Hematopoietic multipotent progenitor cell treated with erythropoietin and hydrocortisone succinate and interleukin-3 and kit ligand, for 17 days (in vitro differentiated cells): ENCODE results near the gene TJP2.
"Not testable (repeated sequence)": the region's sequence is repeated elsewhere in the genome, so short reads cannot be mapped to it uniquely, and the experiment has no call there.

Experiments used
- DNase-seq: peaks from one replicate; pipeline ENCODE4 v3.0.0-alpha.2; 2015; ENCODE audit warnings: low spot score

TJP2 gene

DNA sequence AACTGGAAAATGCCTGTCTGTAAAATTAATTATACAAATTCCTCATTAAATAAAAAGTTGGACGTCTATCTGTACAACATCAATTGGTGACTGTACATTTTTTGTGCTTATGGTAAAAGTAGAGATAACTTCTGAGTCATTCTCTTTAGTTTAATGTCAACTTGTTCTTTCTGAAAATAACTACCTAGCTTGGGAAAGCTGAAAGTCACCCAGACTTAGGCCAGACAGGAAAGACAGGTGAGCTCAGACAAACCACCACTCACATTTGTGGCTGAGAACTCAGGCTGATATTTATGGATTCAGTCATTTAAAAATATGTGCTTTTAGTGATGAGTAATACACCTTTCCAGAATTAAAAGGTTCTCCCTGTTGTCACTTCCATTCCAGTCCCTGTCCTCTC, 119.1 kb downstream of the TJP2 start:
- no peak for DNase-seq

DNA sequence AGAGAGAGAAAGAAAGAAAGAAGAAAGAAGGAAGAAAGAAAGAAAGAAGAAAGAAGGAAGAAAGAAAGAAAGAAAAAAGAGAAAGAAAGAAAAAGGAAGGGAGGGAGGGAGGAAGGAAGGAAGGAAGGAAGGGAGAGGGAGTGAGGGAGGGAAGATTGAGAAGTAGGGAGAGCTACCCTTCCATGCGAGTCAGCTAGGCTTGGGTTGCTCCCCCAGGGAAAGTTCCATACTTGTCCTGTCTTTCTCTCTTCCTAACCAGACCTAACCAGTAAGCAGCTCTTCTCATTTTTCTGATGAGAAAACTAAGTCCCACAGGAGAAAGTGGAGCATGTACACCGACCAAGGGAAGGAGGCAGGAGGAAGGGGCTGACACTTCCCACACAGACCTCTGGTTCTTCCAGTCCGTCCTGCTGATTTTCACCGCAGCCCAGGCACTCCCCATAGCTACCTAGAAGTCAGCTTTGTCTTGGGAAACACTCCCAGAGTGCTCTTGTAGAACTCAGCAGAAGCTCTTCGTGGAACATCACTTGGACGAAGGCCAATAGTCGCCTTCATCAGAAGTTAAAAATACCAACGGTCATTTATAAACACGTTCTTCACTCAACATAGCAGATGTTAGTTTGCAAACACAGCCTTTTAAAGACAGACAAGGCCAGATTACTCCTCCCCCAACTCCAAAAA, 121.9 kb downstream of the TJP2 start:
- no peak for DNase-seq

DNA sequence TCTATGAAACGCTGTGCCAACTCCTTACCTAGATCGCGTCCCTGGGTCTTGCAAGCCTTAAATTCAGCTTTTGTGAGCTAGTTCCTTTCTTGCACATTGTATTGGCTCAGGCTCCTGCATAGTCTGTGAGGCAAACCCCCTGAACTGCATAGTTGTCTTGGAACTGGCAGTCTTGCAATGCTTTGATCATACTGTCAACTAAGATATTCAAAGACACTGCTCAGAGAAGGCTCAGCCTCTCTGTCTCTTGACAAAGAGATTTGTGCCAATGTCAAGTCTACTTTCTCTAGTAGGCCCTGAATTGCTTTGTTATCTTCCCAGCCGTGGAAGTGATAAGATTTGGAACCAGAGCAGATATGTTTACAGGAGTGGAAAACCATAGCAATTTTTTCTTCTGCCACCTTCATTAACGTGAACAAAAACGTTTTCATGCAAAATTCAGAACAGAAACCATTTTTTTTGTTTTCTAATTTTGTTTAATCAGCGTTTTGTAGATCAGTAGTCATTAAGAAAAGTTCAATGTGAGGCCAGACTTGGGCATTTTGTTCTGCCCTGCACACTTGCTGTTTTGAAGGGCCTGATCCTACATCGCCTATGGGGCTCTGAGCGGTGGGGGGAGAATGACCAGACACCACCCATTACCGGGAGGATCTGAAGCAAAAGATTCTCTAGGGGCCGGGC, 123.4 kb downstream of the TJP2 start:
- DNase-seq: no peak

GRCh38 chr9:69299315-69299714, 125.2 kb downstream of the TJP2 start:
- no peak for DNase-seq

DNA sequence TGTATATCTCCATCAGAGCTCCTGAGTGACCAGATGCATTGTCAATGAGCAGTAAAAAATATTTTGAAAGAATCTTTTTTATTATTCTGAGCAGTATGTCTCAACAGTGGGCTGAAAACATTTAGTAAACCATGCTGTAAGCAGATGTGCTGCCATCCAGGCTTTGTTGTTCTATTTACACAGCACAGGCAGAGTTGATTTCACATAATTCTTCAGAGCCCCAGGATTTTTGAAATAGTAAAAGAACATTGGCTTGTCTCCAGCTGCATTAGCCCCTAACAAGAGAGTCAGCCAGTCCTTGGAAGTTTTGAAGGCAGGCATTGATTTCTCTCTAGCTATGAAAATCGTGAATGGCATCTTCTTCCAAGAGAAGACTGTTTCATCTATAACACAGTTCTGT, 125.7 kb downstream of the TJP2 start:
- DNase-seq: no peak

- no peak for DNase-seq
Measured at GRCh38 chr9:69303331-69303730, 129.3 kb downstream of the TJP2 start.

- not testable (repeated sequence) for DNase-seq
Measured at GRCh38 chr9:69306895-69307445, 132.9 kb downstream of the TJP2 start.

DNA sequence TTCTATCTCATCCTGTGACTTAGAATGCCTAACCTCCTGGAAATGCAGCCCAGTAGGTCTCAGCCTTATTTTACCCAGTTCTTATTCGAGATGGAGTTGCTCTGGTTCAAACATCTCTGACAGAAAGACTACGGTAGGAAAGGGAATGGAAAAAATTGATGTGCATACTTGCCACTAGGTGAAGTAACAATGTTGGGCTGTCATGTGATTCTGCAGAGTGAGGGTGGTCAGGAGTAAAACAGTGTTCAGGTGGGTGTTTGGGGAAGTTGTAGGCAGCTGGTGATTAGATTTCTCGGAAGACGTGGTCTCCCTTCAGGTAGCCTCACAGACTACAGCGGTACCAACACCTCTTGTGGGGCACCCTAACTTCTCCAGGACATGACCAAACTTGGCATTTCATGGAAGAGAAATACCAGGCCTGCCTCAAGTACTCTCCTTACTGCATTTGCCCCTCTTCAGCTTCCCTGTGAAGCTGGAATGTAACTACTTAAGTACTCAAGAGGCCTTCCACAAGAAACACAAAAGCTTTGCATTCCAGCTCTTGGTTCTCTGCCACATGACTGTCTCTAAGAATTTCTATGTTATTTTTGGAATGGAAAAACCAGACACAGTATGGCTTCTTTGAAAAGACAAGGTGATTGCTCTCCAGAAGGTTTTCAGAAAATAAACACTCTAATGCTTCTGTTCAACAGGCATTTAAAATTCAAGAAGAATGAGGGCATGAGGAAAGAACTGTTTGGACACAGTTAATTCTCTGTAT, 133.5 kb downstream of the TJP2 start:
- no peak for DNase-seq

DNA sequence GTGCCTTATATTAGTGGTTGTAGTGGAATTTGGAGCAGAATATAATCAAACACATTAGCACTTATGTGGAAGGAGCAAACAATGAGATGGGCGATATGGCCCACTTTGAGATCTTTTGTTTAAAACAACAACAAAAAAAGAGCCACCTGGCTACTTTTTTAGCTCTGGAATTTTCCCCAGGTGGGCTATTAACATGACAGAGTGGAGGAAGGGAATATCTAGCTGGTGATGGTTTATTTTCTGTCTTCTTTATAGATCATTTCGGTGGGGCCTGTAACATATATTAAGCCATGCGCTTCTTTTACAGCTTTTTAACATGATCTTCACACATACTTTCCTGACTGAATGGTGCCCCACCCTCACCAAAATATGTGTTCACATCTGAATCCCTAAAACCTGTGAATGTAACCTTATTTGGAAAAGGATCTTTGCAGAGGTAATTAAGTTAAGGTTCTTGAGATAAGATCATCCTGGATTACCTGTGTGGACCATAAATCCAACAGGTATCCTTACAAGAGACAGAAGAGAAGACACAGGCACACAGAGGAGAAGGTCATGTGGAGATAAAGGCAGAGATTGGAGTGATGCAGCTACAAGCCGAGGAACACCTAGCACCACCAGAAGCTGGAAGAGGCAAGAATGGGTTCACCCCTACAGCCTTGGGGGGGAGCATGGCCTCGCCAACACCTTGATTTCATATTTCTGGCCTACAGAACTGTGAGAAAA, 134.3 kb downstream of the TJP2 start:
- DNase-seq: no peak

DNA sequence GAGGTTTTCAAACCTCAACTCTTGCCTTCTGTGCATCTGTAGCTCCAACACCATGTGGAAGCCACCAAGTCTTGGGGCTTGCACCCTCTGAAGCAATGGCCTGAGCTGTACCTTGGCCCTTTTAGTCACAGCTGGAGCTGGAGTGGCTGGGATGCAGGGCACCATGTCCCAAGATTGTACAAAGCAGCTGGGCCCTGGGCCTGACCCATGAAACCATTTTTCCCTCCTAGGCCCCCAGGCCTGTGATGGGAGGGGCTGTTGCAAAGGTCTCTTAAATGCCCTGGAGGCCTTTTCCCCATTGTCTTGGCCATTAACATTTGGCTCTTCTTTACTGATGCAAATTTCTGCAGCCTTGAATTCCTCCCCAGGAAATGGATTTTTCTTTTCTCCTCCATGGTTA, 139.1 kb downstream of the TJP2 start:
- no peak for DNase-seq

DNA sequence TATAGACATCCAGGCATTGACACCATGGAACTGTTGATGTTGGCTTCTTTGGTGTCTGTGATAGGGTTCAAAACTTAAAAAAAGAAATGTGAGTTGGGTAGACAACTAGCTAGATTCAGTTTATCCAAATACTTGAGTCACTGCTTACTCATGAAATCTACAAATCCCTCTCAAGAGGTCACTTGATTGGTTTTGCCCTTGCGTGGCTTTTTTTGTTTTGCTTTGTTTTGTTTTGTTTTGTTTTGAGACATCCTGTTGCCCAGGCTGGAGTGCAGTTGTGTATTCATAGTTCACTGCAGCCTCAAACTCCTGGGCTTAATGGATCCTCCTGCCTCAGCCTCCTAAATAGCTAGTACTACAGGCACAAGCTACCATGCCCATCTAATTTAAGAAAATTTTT, 140.5 kb downstream of the TJP2 start:
- no peak for DNase-seq

- no peak for DNase-seq
Measured at GRCh38 chr9:69317081-69317480, 143.0 kb downstream of the TJP2 start.

GRCh38 chr9:69317894-69318293, 143.8 kb downstream of the TJP2 start:
- no peak for DNase-seq

- DNase-seq: no peak
Measured at GRCh38 chr9:69319324-69320025, 145.4 kb downstream of the TJP2 start.

- no peak for DNase-seq
Measured at GRCh38 chr9:69322256-69322655, 148.2 kb downstream of the TJP2 start.

DNA sequence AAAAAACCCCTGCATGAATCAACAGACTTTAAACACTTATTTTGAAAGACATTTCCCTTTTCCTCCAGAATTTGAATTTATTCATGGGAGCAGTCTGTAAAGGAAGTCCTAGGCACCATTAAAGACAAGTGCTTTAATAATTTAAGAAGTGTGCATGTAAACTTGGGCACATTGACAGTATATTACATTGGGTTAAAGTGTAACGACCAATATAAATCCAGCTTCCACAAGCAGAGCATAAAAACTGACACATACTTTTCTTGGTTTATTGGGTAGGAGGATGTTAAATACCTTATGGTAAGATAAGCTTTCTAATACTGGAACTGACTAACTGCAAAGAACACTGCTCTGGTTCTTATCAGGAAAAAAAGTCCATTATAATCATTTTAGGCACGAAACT, 149.8 kb downstream of the TJP2 start:
- no peak for DNase-seq
